Left lung (tissue), 10 donors: ENCODE measurements around the gene SPATA13. TPM values are rescaled to one million over a fixed set of nuclear protein-coding genes. Genes with fewer than 3 reads are reported as not detected.

Source experiments
- ATAC-seq: fragments of 200-7000 bp; cut with Tn5 transposase; one replicate; pipeline ENCODE4 v1.9.1; 2020; ENCODE audit warnings: moderate library complexity
- DNase-seq, 4 donors: peaks; one replicate each; pipeline ENCODE4 v3.0.0-alpha.2; 2013 to 2020
- H3K27ac ChIP-seq, 2 donors: fragments of 200-600 bp; sonication (generic) in 1 of 2; one replicate each; pipeline versions ENCODE4 v1.5.0 to v1.8.0; 2020 to 2021
- H3K27me3 ChIP-seq, 2 donors: fragments of 200-600 bp; sonication (generic) in 1 of 2; one replicate each; pipeline versions ENCODE4 v1.5.0 to v1.8.0; 2020 to 2021
- H3K36me3 ChIP-seq, 2 donors: fragments of 200-600 bp; sonication (generic) in 1 of 2; one replicate each; pipeline versions ENCODE4 v1.5.0 to v1.8.0; 2020 to 2021
- H3K4me1 ChIP-seq, 2 donors: fragments of 200-600 bp; one replicate each; pipeline ENCODE4 v1.8.0; 2021
- H3K4me3 ChIP-seq, 2 donors: fragments of 200-600 bp; sonication (generic) in 1 of 2; one replicate each; pipeline versions ENCODE4 v1.5.0 to v1.8.0; 2020 to 2021; ENCODE audit warnings: mild to moderate bottlenecking in 1 of 2
- H3K9me3 ChIP-seq, 2 donors: fragments of 200-600 bp; sonication (generic) in 1 of 2; one replicate each; pipeline versions ENCODE4 v1.5.0 to v1.8.0; 2020 to 2021
- intact Hi-C, 2 donors: fragments of 100-400 bp; cut with DNase I; formaldehyde crosslinking; loops; one replicate each; pipeline versions ENCODE4 v1.11.2 to v1.14.2; 2022
- polyA plus RNA-seq, 6 donors: library from polyadenylated mRNA; unstranded; fragments of 120-200 nt; gene quantifications; one replicate each; pipeline ENCODE4 v1.2.1, GENCODE V29; 2013; ENCODE audit not compliant: insufficient read length in 6 of 6
- total RNA-seq, 2 donors: library from RNA; stranded (reverse); fragmentation: NEBNext Ultra II Directional; extraction: Animal tissue kit (Norgen Biotek cat#: 25700); gene quantifications; one replicate each; pipeline ENCODE4 v1.2.1, GENCODE V29; 2021
- TF ChIP-seq, protein P1 (sequence below), 2 donors: fragments of 200-600 bp; sonication (generic) in 1 of 2; IDR thresholded peaks; one replicate each; pipeline versions ENCODE4 v1.5.0 to v1.8.0; 2021; ENCODE audit warnings: antibody characterized with exemption in 2 of 2
- donor health status: DM: no; HTN: yes; CAD: no.
- donor health status: DM: no; HTN: no; CAD: no.

SPATA13 gene
- total and polyA plus RNA-seq, 8 donors: 11.4 to 31.4 (median 14.7) TPM

GRCh38 chr13:24149246-24150032, 11.1 kb upstream of the SPATA13 start:
- H3K27me3 ChIP-seq: no peaks in the 10 kb centered on the region
- no peaks in the 10 kb centered on the region for H3K9me3 ChIP-seq
- no peaks in the 10 kb centered on the region for H3K36me3 ChIP-seq
- H3K27ac ChIP-seq: peak overlapping the region; percentile 33 to 77
- H3K4me3 ChIP-seq: no peak overlapping the region
- peaks cover 13% of the 10 kb centered on the region in 2 donors for H3K4me1 ChIP-seq
- no peak for DNase-seq
- intact Hi-C loops: no loop called here
- TF ChIP-seq, protein P1, sequence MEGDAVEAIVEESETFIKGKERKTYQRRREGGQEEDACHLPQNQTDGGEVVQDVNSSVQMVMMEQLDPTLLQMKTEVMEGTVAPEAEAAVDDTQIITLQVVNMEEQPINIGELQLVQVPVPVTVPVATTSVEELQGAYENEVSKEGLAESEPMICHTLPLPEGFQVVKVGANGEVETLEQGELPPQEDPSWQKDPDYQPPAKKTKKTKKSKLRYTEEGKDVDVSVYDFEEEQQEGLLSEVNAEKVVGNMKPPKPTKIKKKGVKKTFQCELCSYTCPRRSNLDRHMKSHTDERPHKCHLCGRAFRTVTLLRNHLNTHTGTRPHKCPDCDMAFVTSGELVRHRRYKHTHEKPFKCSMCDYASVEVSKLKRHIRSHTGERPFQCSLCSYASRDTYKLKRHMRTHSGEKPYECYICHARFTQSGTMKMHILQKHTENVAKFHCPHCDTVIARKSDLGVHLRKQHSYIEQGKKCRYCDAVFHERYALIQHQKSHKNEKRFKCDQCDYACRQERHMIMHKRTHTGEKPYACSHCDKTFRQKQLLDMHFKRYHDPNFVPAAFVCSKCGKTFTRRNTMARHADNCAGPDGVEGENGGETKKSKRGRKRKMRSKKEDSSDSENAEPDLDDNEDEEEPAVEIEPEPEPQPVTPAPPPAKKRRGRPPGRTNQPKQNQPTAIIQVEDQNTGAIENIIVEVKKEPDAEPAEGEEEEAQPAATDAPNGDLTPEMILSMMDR (IDR thresholded peaks at IDR 0.05): no peak
- ATAC-seq: no peak

GRCh38 chr13:24150572-24150971, 9.9 kb upstream of the SPATA13 start:
- TF ChIP-seq, protein P1 (IDR thresholded peaks at IDR 0.05): no peak
- H3K36me3 ChIP-seq: no peaks in the 10 kb centered on the region
- no peak overlapping the region for H3K4me3 ChIP-seq
- intact Hi-C loops: no loop called here
- ATAC-seq: no peak
- no peaks in the 10 kb centered on the region for H3K9me3 ChIP-seq
- no peak overlapping the region for H3K27ac ChIP-seq
- no peak for DNase-seq
- H3K27me3 ChIP-seq: no peaks in the 10 kb centered on the region
- H3K4me1 ChIP-seq: peaks cover 13% of the 10 kb centered on the region in 2 donors

GRCh38 chr13:24151864-24152263, 8.7 kb upstream of the SPATA13 start:
- no peak for ATAC-seq
- Histone ChIP-seq H3K27ac (no peak overlapping the region), H3K9me3 (no peaks in the 10 kb centered on the region), H3K4me3 (no peak overlapping the region), H3K27me3 (no peaks in the 10 kb centered on the region), H3K4me1 (peaks cover 13% of the 10 kb centered on the region in 2 donors), H3K36me3 (no peaks in the 10 kb centered on the region)
- DNase-seq: no peak
- TF ChIP-seq, protein P1 (IDR thresholded peaks at IDR 0.05): no peak
- intact Hi-C loops: no loop called here

DNA sequence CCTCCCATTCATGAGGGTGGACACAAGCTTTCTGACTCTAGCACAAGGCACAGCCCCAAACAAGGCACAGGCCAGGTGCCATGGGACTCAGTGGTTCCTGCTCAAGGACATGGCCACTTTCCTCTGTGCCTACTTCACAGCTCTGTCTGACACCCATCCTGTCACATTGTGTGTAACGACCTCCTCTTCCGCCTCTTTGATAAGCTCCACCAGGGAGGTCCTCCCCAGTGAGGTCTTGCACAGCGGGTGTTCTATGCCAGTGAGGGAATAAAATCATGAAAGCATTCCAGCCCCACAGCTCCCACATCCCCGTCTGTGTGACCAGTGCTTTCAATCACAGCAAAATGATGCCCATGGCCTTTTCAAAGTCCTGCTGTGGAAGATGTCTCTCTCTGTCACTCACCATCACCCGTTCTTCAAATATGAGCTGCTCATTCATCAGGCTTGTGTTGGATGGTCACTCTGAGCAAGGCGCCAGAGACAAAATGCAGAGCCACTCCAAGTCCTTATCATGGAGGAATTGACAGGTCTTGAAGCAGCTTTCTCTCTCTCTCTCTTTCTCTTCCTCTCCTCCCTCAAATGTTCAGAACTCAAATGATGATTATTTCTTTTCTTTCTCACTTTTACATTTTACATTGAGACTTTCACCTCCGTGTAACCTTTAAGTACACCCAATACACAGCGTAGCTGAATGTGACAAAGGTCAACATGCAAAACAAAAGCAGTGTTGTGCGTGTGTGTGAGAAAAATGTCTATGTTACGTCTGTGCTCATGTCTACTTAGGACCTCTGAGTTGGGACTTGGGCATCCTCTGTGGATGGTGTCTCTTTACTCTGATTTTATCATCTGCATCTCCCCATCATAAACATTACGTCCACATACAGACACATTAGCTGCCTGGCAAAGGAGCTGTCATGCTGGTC, 8.0 kb upstream of the SPATA13 start:
- Histone ChIP-seq H3K27ac (no peak overlapping the region), H3K4me3 (no peak overlapping the region), H3K4me1 (peaks cover 13% of the 10 kb centered on the region in 2 donors), H3K36me3 (no peaks in the 10 kb centered on the region), H3K9me3 (no peaks in the 10 kb centered on the region), H3K27me3 (no peaks in the 10 kb centered on the region)
- intact Hi-C loops: no loop called here
- TF ChIP-seq, protein P1 (IDR thresholded peaks at IDR 0.05): no peak
- DNase-seq (no peak), ATAC-seq (no peak)

GRCh38 chr13:24153347-24153746, 7.2 kb upstream of the SPATA13 start:
- intact Hi-C loops: no loop called here
- Histone ChIP-seq H3K4me3 (no peak overlapping the region), H3K27ac (no peak overlapping the region), H3K9me3 (no peaks in the 10 kb centered on the region), H3K36me3 (no peaks in the 10 kb centered on the region), H3K4me1 (peaks cover 9 to 10% of the 10 kb centered on the region in 2 donors), H3K27me3 (no peaks in the 10 kb centered on the region)
- TF ChIP-seq, protein P1 (IDR thresholded peaks at IDR 0.05): no peak
- ATAC-seq: no peak
- DNase-seq: no peak
